GM12865 (cell line): ENCODE measurements around the gene INVS.

Experiments used
- DNase-seq: peaks from one replicate; pipeline ENCODE4 v3.0.0; 2010; ENCODE audit warnings: low read depth
- H3K4me3 ChIP-seq: 2 replicates; pipeline ENCODE4 v1.5.1; 2011; ENCODE audit warnings: mild to moderate bottlenecking, low read depth, low read length, control low read depth
- TF ChIP-seq, protein P1 (sequence below): IDR thresholded peaks from 2 replicates; pipeline ENCODE4 v1.5.1; 2011; ENCODE audit warnings: low read length, control low read depth, low read depth, inconsistent platforms; ENCODE audit not compliant: insufficient read depth; ENCODE audit errors: missing control alignments

The INVS gene

DNA sequence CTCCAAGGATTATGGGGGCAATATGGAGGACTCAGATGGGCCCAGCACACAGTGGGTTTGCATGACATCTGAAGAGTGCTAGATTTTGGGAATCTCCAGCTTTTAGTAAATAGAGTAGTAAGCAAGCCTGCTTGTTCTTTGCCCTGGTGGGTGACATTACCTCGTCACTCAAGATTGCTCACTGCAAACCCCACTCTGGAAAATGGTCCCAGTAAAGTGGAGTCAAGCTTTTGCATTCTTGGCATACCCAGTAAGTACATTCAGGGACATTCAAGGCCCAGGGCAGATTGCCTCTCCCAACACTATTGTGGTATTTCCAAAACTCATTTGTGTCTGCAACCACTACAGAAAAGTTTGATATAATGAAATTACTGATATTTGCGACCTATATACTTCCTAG is 118.5 kb downstream of the INVS start:
- no peak overlapping the region for H3K4me3 ChIP-seq
- DNase-seq = no peak
- TF ChIP-seq, protein P1, sequence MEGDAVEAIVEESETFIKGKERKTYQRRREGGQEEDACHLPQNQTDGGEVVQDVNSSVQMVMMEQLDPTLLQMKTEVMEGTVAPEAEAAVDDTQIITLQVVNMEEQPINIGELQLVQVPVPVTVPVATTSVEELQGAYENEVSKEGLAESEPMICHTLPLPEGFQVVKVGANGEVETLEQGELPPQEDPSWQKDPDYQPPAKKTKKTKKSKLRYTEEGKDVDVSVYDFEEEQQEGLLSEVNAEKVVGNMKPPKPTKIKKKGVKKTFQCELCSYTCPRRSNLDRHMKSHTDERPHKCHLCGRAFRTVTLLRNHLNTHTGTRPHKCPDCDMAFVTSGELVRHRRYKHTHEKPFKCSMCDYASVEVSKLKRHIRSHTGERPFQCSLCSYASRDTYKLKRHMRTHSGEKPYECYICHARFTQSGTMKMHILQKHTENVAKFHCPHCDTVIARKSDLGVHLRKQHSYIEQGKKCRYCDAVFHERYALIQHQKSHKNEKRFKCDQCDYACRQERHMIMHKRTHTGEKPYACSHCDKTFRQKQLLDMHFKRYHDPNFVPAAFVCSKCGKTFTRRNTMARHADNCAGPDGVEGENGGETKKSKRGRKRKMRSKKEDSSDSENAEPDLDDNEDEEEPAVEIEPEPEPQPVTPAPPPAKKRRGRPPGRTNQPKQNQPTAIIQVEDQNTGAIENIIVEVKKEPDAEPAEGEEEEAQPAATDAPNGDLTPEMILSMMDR = no peak

DNA sequence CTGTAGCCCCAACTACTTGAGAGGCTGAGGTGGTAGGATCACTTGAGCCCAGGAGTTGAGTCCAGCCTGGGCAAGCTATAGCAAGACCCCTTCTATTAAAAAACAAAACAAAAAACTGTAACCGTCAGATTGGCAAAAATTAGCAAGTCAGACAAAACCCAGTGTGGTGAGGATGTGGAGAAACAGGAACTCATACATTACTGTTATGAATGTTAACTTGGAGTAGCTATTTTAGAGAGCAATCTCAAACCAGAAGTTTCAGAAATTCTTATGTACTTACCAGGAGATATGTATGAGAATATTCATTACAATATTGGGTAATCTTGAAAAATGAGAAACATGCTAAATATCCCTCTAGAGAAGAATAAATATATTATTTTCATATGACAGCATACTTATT is 120.3 kb downstream of the INVS start:
- TF ChIP-seq, protein P1 = no peak
- H3K4me3 ChIP-seq = no peak overlapping the region
- DNase-seq = peak; percentile 57

DNA sequence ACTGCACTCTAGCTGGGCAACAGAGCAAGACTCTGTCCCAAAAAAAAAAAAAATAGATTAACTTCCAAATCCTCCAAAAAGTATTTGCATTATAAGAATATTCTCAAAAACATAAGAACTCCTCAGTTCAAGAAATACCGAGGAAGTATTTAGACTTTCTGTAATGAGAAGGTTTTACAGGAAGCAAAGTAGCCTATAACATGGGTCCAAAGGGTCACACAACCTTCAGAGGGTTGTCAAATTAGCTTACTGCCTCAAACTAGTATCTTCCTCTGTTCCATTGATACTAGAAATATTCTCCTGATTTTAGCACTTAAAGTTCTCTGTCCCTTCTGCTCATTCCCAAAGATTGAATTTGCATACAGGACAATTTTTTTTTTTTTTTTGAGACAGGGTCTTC is 121.9 kb downstream of the INVS start:
- TF ChIP-seq, protein P1 = no peak
- H3K4me3 ChIP-seq = no peak overlapping the region
- no peak for DNase-seq

DNA sequence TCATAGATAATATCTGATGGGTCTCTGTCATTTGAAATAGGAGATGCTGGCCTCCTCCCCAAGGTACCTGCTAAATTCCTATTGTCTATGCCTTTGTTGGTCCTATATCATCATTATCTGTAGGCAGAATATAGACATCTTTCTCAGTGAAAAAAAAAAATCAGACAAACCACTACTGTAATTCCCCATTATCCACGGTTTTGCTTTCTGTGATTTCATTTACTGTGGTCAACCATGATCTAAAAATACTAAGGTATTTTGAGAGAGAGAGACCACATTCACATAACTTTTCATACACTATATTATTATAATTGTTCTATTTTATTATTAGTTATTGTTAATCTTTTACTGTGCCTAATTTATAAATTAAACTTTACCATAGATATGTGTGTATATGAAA is 122.5 kb downstream of the INVS start:
- DNase-seq = no peak
- no peak overlapping the region for H3K4me3 ChIP-seq
- TF ChIP-seq, protein P1 = no peak

DNA sequence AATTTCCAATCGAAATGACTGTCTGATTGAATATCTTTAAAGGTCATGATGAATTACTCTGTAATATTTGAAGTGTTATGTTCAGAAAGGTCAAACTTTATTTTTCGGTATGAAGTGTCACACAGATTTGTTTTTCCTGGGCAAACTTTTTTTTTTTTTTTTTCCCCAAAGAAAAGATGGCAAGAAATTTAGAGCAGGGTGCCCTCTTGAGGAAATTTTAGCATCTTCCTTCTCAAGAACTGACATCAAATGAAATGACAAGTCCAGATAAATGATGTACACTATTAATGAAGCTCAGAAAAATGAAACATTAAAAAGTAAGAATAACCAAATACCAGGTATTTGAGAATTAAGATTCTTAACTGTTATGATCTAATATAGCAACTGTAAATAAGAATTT is 123.6 kb downstream of the INVS start:
- peak; percentile 18 for DNase-seq
- TF ChIP-seq, protein P1 = no peak
- no peak overlapping the region for H3K4me3 ChIP-seq

DNA sequence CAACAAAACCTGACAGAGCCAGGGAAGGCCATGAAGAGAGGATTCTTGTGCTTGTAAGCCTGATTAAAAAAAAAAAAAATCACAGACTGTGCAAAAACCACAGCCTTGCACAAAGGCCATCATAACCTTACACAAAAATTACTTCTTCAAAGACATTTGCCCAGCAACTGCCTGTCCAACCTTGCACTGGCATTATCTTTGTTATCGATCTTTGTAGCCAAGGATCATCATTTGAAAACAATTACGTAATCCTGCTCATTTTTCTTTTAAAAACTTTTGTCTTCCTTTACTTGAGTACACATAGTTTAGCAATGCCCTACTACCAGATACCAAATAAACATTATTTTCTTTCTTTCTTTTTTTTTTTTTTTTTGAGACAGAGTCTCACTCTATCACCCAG is 128.6 kb downstream of the INVS start:
- TF ChIP-seq, protein P1 = no peak
- DNase-seq = no peak
- no peak overlapping the region for H3K4me3 ChIP-seq

DNA sequence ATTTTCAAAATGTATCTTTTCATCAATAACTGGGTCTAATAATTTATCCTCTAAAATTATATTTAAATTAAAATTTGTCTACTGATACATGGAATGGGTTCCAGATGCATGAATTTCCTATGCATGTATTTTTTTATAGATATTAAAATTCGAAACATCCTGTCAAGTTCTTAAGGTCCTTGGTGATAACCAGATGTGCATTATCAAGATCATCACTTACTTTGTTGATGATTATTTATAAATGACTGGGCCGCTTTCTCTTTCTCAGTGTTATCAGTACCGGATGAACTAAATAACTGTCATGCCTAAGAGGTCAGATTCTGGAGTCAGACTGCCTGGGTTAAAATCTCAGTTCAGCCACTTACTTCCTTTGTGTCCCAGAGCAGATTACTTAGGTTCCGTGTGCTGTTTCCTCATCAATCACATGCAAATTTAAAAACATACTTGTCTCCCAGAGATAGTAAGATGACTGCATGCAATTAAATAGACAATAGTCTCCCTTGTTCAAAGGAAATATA is 129.4 kb downstream of the INVS start:
- no peak overlapping the region for H3K4me3 ChIP-seq
- TF ChIP-seq, protein P1 = no peak
- no peak for DNase-seq
